HepG2 (cell line): Measurements from ENCODE around the gene BEST2. TPM values are rescaled to one million over a fixed set of nuclear protein-coding genes. Genes with fewer than 3 reads are reported as not detected.
A peak's percentile ranks its signal among the peaks of the same experiment; 100 is the strongest.

ENCODE experiments used
- ARNTL ChIP-seq: sonication (generic); formaldehyde crosslinking; IDR thresholded peaks from 2 replicates; pipeline ENCODE4 v1.4.0; 2020; ENCODE audit warnings: mild to moderate bottlenecking, missing genetic modification reagents
- CHD4 ChIP-seq: fragments of 200-600 bp; sonication (generic); IDR thresholded peaks from 2 replicates; pipeline ENCODE4 v1.7.0; 2017; ENCODE audit warnings: mild to moderate bottlenecking, low read length, borderline replicate concordance
- DBP ChIP-seq: sonication (generic); formaldehyde crosslinking; IDR thresholded peaks from 2 replicates; pipeline ENCODE4 v1.4.0; 2020; ENCODE audit warnings: missing genetic modification reagents; ENCODE audit errors: not compliant biosample characterization
- HDAC1 ChIP-seq: sonication (generic); formaldehyde crosslinking; IDR thresholded peaks from 2 replicates; pipeline ENCODE4 v1.5.1; 2020; ENCODE audit warnings: mild to moderate bottlenecking, missing genetic modification reagents
- HOXA9 ChIP-seq: sonication (generic); formaldehyde crosslinking; IDR thresholded peaks from 2 replicates; pipeline ENCODE4 v1.8.1; 2022; ENCODE audit warnings: missing genetic modification reagents, mild to moderate bottlenecking, moderate library complexity, borderline replicate concordance
- IKZF5 ChIP-seq: IDR thresholded peaks from 2 replicates; pipeline ENCODE4 v1.6.1; 2018; ENCODE audit warnings: missing genetic modification reagents, mild to moderate bottlenecking, missing compliant biosample characterization
- JARID2 ChIP-seq: sonication (generic); formaldehyde crosslinking; IDR thresholded peaks from 2 replicates; pipeline ENCODE4 v1.8.1; 2023; ENCODE audit warnings: missing genetic modification reagents, inconsistent platforms; ENCODE audit not compliant: insufficient replicate concordance
- MLXIP ChIP-seq: sonication (generic); formaldehyde crosslinking; IDR thresholded peaks from 2 replicates; pipeline ENCODE4 v1.9.0; 2021; ENCODE audit warnings: missing genetic modification reagents, borderline replicate concordance
- NFYC ChIP-seq: IDR thresholded peaks from 2 replicates; pipeline ENCODE4 v1.6.1; 2016; ENCODE audit warnings: missing genetic modification reagents, missing compliant biosample characterization
- RCOR2 ChIP-seq: IDR thresholded peaks from 2 replicates; pipeline ENCODE4 v1.6.1; 2016; ENCODE audit warnings: missing biosample characterization, missing genetic modification reagents
- SOX13 ChIP-seq, 3 experiments: fragments of 450-650 bp in 1 of 3; sonication (generic) in 1 of 3; formaldehyde crosslinking in 1 of 3; IDR thresholded peaks in 2 of 3; conservative IDR thresholded peaks in 1 of 3; 2 replicates each; pipeline versions ENCODE4 v1.5.0 to v1.6.1; 2016 to 2020; ENCODE audit warnings: antibody characterized with exemption in 1 of 3, mild to moderate bottlenecking in 1 of 3, missing compliant biosample characterization in 1 of 3, missing genetic modification reagents in 1 of 3, moderate library complexity in 1 of 3
- TBL1XR1 ChIP-seq: fragments of 150-350 bp; IDR thresholded peaks from 2 replicates; pipeline ENCODE4 v1.6.1; 2014; ENCODE audit warnings: borderline replicate concordance, low read length; ENCODE audit not compliant: partially characterized antibody
- U2AF2 ChIP-seq: fragments of 200-400 bp; formaldehyde crosslinking; IDR thresholded peaks from 2 replicates; pipeline ENCODE4 v1.6.1; 2017; ENCODE audit warnings: low read depth, mild to moderate bottlenecking, low read length
- XBP1 ChIP-seq: sonication (generic); formaldehyde crosslinking; IDR thresholded peaks from 2 replicates; pipeline ENCODE4 v1.5.0; 2020; ENCODE audit warnings: missing genetic modification reagents
- ZFP90 ChIP-seq: sonication (generic); formaldehyde crosslinking; IDR thresholded peaks from 2 replicates; pipeline ENCODE4 v1.8.0; 2022; ENCODE audit warnings: missing genetic modification reagents, mild to moderate bottlenecking, inconsistent platforms, borderline replicate concordance
- ZNF230 ChIP-seq: sonication (generic); formaldehyde crosslinking; IDR thresholded peaks from 2 replicates; pipeline ENCODE4 v1.4.0; 2020; ENCODE audit warnings: mild to moderate bottlenecking, missing genetic modification reagents
- ZNF280D ChIP-seq: sonication (generic); formaldehyde crosslinking; IDR thresholded peaks from 2 replicates; pipeline ENCODE4 v1.5.1; 2020; ENCODE audit warnings: mild to moderate bottlenecking, missing genetic modification reagents
- ZNF3 ChIP-seq: IDR thresholded peaks from 2 replicates; pipeline ENCODE4 v1.7.0; 2017; ENCODE audit warnings: inconsistent platforms
- ZNF577 ChIP-seq: sonication (generic); formaldehyde crosslinking; IDR thresholded peaks from 2 replicates; pipeline ENCODE4 v1.4.0; 2020; ENCODE audit warnings: mild to moderate bottlenecking, low read depth, missing genetic modification reagents, borderline replicate concordance
- ZNF614 ChIP-seq: IDR thresholded peaks from 2 replicates; pipeline ENCODE4 v1.6.1; 2018; ENCODE audit warnings: missing biosample characterization, missing genetic modification reagents, inconsistent platforms, borderline replicate concordance
- ZSCAN9 ChIP-seq: IDR thresholded peaks from 2 replicates; pipeline ENCODE4 v1.6.1; 2016; ENCODE audit warnings: borderline replicate concordance
- polyA plus RNA-seq, 8 experiments: library from polyadenylated mRNA; depleted of rRNA in 3 of 8; stranded (reverse) in 7 of 8; unstranded in 1 of 8; fragments of >200 nt; fragmentation: Illumina TruSeq in 4 of 8; extraction: Trizol in 4 of 8; gene quantifications; 2 replicates each; pipeline versions ENCODE4 v1.2.1 to v1.2.3, GENCODE V29; 2011 to 2016; ENCODE audit warnings: low read depth in 4 of 8, missing spikeins in 1 of 8, mixed read lengths in 1 of 8; ENCODE audit not compliant: insufficient read depth in 1 of 8
- total RNA-seq, 5 experiments: library from RNA; depleted of rRNA; stranded (reverse); fragments of >200 nt; fragmentation: Illumina TruSeq; extraction: Trizol; gene quantifications; 2 replicates each; pipeline ENCODE4 v1.2.3, GENCODE V29; 2016; ENCODE audit warnings: low read depth in 1 of 5

Gene BEST2
- total and polyA plus RNA-seq, 2 of the 13 experiments (the other 11 are each of a cell fraction or from before 2014, with no cell fraction given): not detected

GRCh38 chr19:12736995-12737834 is 14.4 kb upstream of the BEST2 start, which contains the start of gene GET3 (continued):
- no peak for TF ChIP-seq MLXIP (CRISPR knock-in tag)
- TF ChIP-seq ZNF280D (CRISPR knock-in tag): peak; percentile 38
- TF ChIP-seq ZFP90: 0 out of 2 replicates have a peak, but pooled peaks have one; percentile 10
- TF ChIP-seq ZNF577 (CRISPR knock-in tag): no peak
- TF ChIP-seq ZNF3 (CRISPR knock-in tag): no peak
- no peak for TF ChIP-seq JARID2 (CRISPR knock-in tag)
- TF ChIP-seq HDAC1 (CRISPR knock-in tag): peak; percentile 97
- no peak for TF ChIP-seq XBP1 (CRISPR knock-in tag)
- peak; percentile 19 for TF ChIP-seq TBL1XR1
- no peak; the same call in 1 of the 2 replicates for TF ChIP-seq ZNF230 (CRISPR knock-in tag)
- TF ChIP-seq DBP (CRISPR knock-in tag): no peak
- peak; percentile 38; the same call in 1 of the 2 replicates for TF ChIP-seq ARNTL (CRISPR knock-in tag)
- TF ChIP-seq ZNF614 (CRISPR knock-in tag): no peak
- TF ChIP-seq HOXA9 (CRISPR knock-in tag): no peak
- no peak for TF ChIP-seq SOX13 (IDR thresholded peaks at IDR 0.05)
- TF ChIP-seq SOX13 (CRISPR knock-in tag; conservative IDR thresholded peaks at IDR 0.05 in 1 of 2, IDR thresholded peaks at IDR 0.05 in 1 of 2): no peak
- TF ChIP-seq IKZF5 (CRISPR knock-in tag): no peak
- no peak for TF ChIP-seq CHD4
- no peak for TF ChIP-seq RCOR2 (CRISPR knock-in tag)
- TF ChIP-seq U2AF2: no peak
- TF ChIP-seq NFYC (CRISPR knock-in tag): peak; percentile 93
- no peak for TF ChIP-seq ZSCAN9 (CRISPR knock-in tag)
